ENCODE results near the gene NANOS2.

DNA sequence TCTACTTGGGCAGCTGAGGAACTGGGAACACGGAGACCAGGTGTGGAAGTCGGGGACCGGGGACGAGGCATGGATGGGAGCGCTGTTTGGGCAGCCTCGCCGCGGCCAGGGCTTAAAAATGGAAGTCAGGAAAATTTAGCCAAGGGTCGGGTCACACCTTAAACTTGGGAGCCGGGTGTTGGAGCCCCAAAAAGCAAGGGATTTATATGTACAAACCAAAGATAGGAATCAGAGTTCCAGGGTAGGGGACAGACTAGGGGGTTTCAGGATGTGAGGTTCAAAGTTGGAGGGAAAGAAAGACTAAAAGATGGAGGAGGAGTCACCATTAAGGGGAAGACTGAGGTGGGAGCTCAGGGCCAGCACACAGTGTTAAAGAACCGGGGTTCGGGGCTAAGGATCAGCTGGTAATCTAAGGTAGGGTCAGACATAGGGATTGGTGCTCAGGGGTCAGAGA lies 49.9 kb downstream of the NANOS2 start:
- TF ChIP-seq, protein P1, sequence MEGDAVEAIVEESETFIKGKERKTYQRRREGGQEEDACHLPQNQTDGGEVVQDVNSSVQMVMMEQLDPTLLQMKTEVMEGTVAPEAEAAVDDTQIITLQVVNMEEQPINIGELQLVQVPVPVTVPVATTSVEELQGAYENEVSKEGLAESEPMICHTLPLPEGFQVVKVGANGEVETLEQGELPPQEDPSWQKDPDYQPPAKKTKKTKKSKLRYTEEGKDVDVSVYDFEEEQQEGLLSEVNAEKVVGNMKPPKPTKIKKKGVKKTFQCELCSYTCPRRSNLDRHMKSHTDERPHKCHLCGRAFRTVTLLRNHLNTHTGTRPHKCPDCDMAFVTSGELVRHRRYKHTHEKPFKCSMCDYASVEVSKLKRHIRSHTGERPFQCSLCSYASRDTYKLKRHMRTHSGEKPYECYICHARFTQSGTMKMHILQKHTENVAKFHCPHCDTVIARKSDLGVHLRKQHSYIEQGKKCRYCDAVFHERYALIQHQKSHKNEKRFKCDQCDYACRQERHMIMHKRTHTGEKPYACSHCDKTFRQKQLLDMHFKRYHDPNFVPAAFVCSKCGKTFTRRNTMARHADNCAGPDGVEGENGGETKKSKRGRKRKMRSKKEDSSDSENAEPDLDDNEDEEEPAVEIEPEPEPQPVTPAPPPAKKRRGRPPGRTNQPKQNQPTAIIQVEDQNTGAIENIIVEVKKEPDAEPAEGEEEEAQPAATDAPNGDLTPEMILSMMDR (IDR thresholded peaks at IDR 0.05), result no peak
- TF ChIP-seq POLR2A (IDR thresholded peaks at IDR 0.05), result no peak

Measured in suprapubic skin (tissue), 3 donors.